Measurements from ENCODE around the gene RPTOR.

Gene RPTOR

GRCh38 chr17:80956321-80957190 is 411.9 kb downstream of the RPTOR start:
- no peak for FAIRE-seq
- no peak for DNase-seq (ENCODE audit: insufficient read length, low spot score)
- TF ChIP-seq POLR2AphosphoS5 (IDR thresholded peaks at IDR 0.05; ENCODE audit: low read depth, low read length) (no peak), POU2F2 (IDR thresholded peaks at IDR 0.05; ENCODE audit: low read depth, low read length) (no peak), TAF1 (IDR thresholded peaks at IDR 0.05; ENCODE audit: low read depth, low read length) (no peak), SPI1 (IDR thresholded peaks at IDR 0.05; ENCODE audit: low read depth, low read length) (no peak), POLR2A (IDR thresholded peaks at IDR 0.05; ENCODE audit: low read depth, low read length) (no peak), PAX5 (IDR thresholded peaks at IDR 0.05; ENCODE audit: insufficient read depth, low read length, severe bottlenecking) (no peak)

DNA sequence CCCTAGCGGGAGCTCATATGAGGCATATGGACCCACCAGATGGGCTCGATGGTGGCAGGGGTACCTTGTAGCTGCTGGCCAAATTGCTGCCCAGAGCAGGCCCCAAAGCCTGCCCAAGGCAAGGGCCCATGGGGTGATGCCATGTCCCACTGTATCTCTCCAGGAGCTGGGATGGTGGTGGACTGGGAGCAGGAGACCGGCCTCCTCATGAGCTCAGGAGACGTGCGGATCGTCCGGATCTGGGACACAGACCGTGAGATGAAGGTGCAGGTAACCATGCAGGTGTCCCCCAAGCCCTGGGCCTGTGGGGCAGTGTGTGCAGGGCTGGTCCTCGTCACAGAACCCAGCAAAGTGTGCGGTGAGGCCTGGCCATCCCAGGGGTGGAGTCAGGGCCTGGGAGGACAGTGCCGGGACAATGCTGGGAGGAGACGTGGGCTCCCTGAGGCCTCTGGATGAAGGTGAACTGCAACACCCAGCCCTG is 412.9 kb downstream of the RPTOR start:
- FAIRE-seq, result no peak
- TF ChIP-seq POLR2AphosphoS5 (IDR thresholded peaks at IDR 0.05; ENCODE audit: low read depth, low read length) (no peak), TAF1 (IDR thresholded peaks at IDR 0.05; ENCODE audit: low read depth, low read length) (no peak), PAX5 (IDR thresholded peaks at IDR 0.05; ENCODE audit: insufficient read depth, low read length, severe bottlenecking) (no peak), POLR2A (IDR thresholded peaks at IDR 0.05; ENCODE audit: low read depth, low read length) (no peak), POU2F2 (IDR thresholded peaks at IDR 0.05; ENCODE audit: low read depth, low read length) (no peak), SPI1 (IDR thresholded peaks at IDR 0.05; ENCODE audit: low read depth, low read length) (no peak)
- no peak for DNase-seq (ENCODE audit: insufficient read length, low spot score)

- TF ChIP-seq SPI1 (IDR thresholded peaks at IDR 0.05; ENCODE audit: low read depth, low read length) (no peak), TAF1 (IDR thresholded peaks at IDR 0.05; ENCODE audit: low read depth, low read length) (no peak), POLR2A (IDR thresholded peaks at IDR 0.05; ENCODE audit: low read depth, low read length) (no peak), POLR2AphosphoS5 (IDR thresholded peaks at IDR 0.05; ENCODE audit: low read depth, low read length) (no peak), PAX5 (IDR thresholded peaks at IDR 0.05; ENCODE audit: insufficient read depth, low read length, severe bottlenecking) (no peak), POU2F2 (IDR thresholded peaks at IDR 0.05; ENCODE audit: low read depth, low read length) (no peak)
- FAIRE-seq (no peak), DNase-seq (ENCODE audit: insufficient read length, low spot score) (no peak)
Observed at GRCh38 chr17:80959330-80960036, 414.8 kb downstream of the RPTOR start.

- DNase-seq (ENCODE audit: insufficient read length, low spot score) (no peak), FAIRE-seq (no peak)
- no peak for TF ChIP-seq PAX5 (IDR thresholded peaks at IDR 0.05; ENCODE audit: insufficient read depth, low read length, severe bottlenecking)
- no peak for TF ChIP-seq POLR2A (IDR thresholded peaks at IDR 0.05; ENCODE audit: low read depth, low read length)
- TF ChIP-seq TAF1 (IDR thresholded peaks at IDR 0.05; ENCODE audit: low read depth, low read length), result no peak
- TF ChIP-seq POLR2AphosphoS5 (IDR thresholded peaks at IDR 0.05; ENCODE audit: low read depth, low read length), result no peak
- no peak for TF ChIP-seq POU2F2 (IDR thresholded peaks at IDR 0.05; ENCODE audit: low read depth, low read length)
- TF ChIP-seq SPI1 (IDR thresholded peaks at IDR 0.05; ENCODE audit: low read depth, low read length), result no peak
Observed at GRCh38 chr17:80960037-80960796, 415.6 kb downstream of the RPTOR start.

- FAIRE-seq (no peak), DNase-seq (ENCODE audit: insufficient read length, low spot score) (no peak)
- TF ChIP-seq POU2F2 (IDR thresholded peaks at IDR 0.05; ENCODE audit: low read depth, low read length), result no peak
- TF ChIP-seq SPI1 (IDR thresholded peaks at IDR 0.05; ENCODE audit: low read depth, low read length), result no peak
- no peak for TF ChIP-seq POLR2A (IDR thresholded peaks at IDR 0.05; ENCODE audit: low read depth, low read length)
- no peak for TF ChIP-seq TAF1 (IDR thresholded peaks at IDR 0.05; ENCODE audit: low read depth, low read length)
- TF ChIP-seq POLR2AphosphoS5 (IDR thresholded peaks at IDR 0.05; ENCODE audit: low read depth, low read length), result no peak
- no peak for TF ChIP-seq PAX5 (IDR thresholded peaks at IDR 0.05; ENCODE audit: insufficient read depth, low read length, severe bottlenecking)
Observed at GRCh38 chr17:80960797-80961452, 416.3 kb downstream of the RPTOR start.

GRCh38 chr17:80961541-80962330 is 417.1 kb downstream of the RPTOR start:
- FAIRE-seq (no peak), DNase-seq (ENCODE audit: insufficient read length, low spot score) (no peak)
- TF ChIP-seq POLR2A (IDR thresholded peaks at IDR 0.05; ENCODE audit: low read depth, low read length), result no peak
- TF ChIP-seq POLR2AphosphoS5 (IDR thresholded peaks at IDR 0.05; ENCODE audit: low read depth, low read length), result no peak
- no peak for TF ChIP-seq POU2F2 (IDR thresholded peaks at IDR 0.05; ENCODE audit: low read depth, low read length)
- no peak for TF ChIP-seq SPI1 (IDR thresholded peaks at IDR 0.05; ENCODE audit: low read depth, low read length)
- no peak for TF ChIP-seq PAX5 (IDR thresholded peaks at IDR 0.05; ENCODE audit: insufficient read depth, low read length, severe bottlenecking)
- TF ChIP-seq TAF1 (IDR thresholded peaks at IDR 0.05; ENCODE audit: low read depth, low read length), result no peak

DNA sequence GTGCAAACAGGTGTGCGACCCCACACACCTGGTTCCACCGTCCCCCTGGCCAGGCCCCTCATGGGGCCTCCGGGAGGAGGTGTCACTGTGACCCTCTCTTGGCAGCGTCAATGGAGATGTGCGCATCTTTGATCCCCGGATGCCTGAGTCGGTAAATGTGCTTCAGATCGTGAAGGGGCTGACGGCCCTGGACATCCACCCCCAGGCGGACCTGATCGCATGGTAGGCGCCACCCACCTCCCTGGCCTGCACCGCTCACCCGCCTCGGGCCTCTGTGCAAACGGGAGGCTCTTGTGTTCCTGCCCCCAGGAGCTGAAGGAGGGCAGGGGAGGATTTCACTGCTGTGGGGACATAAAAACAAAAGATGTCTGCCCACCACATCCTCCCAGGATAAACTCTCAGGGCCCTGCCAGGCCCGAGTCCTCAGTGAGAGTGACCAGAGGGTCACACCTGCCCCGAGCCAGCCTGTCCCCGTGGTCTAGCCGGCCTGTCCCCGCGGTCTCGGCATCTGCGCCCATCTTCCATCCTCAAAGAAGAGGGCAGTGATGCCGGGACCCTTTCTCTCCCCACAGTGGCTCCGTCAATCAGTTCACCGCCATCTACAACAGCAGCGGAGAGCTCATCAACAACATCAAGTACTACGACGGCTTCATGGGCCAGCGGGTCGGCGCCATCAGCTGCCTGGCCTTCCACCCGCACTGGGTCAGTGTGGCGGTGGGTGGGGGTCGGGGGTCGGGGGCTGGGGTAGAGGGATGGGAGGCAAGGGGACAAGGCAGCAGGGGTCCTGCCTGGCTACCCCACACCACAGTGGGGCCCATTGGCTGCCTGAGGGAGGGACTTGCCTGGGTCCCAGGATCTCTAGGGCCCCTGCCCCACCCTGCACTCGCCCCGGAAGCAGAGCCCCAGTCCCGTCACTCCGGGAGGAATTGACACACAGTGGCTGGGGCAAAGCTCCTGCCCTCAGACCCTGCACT is 418.0 kb downstream of the RPTOR start:
- FAIRE-seq (no peak), DNase-seq (ENCODE audit: insufficient read length, low spot score) (no peak)
- TF ChIP-seq POU2F2 (IDR thresholded peaks at IDR 0.05; ENCODE audit: low read depth, low read length) (no peak), TAF1 (IDR thresholded peaks at IDR 0.05; ENCODE audit: low read depth, low read length) (no peak), PAX5 (IDR thresholded peaks at IDR 0.05; ENCODE audit: insufficient read depth, low read length, severe bottlenecking) (no peak), SPI1 (IDR thresholded peaks at IDR 0.05; ENCODE audit: low read depth, low read length) (no peak), POLR2A (IDR thresholded peaks at IDR 0.05; ENCODE audit: low read depth, low read length) (no peak), POLR2AphosphoS5 (IDR thresholded peaks at IDR 0.05; ENCODE audit: low read depth, low read length) (no peak)

Measured in GM12891 (cell line).